ENCODE data around the gene CASP5.

DNA sequence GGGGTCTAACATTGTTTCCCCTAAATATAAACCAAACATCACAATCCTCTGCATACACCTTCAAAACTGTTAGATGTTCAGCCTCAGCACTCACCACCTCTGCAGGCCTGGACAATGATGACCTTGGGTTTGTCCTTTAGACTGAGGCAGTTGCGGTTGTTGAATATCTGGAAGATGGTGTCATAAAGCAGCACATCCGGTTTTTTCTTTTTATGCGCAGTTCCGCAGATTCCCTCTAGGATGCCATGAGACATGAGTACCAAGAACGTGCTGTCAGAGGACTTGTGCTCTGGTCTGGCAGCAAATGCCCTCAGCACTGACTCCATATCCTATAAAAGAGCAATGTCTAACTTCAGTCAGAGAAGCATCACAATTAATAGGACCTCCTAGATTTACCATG lies 22.8 kb downstream of the CASP5 start:
- TF ChIP-seq, protein P1, sequence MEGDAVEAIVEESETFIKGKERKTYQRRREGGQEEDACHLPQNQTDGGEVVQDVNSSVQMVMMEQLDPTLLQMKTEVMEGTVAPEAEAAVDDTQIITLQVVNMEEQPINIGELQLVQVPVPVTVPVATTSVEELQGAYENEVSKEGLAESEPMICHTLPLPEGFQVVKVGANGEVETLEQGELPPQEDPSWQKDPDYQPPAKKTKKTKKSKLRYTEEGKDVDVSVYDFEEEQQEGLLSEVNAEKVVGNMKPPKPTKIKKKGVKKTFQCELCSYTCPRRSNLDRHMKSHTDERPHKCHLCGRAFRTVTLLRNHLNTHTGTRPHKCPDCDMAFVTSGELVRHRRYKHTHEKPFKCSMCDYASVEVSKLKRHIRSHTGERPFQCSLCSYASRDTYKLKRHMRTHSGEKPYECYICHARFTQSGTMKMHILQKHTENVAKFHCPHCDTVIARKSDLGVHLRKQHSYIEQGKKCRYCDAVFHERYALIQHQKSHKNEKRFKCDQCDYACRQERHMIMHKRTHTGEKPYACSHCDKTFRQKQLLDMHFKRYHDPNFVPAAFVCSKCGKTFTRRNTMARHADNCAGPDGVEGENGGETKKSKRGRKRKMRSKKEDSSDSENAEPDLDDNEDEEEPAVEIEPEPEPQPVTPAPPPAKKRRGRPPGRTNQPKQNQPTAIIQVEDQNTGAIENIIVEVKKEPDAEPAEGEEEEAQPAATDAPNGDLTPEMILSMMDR (IDR thresholded peaks at IDR 0.05 in 4 of 5, conservative IDR thresholded peaks at IDR 0.05 in 1 of 5): no peak
- no peak for TF ChIP-seq POLR2A (IDR thresholded peaks at IDR 0.05)
